Loucy (cell line): ENCODE measurements around the gene TMEM108.

Experiments used
- H2AFZ ChIP-seq: fragments of 200-600 bp; sonication (generic); 2 replicates; pipeline ENCODE4 v1.6.0; 2016; ENCODE audit warnings: antibody characterized with exemption, mild to moderate bottlenecking, low read length, moderate library complexity
- H3F3A ChIP-seq: fragments of 200-600 bp; 2 replicates; pipeline ENCODE4 v1.6.0; 2016; ENCODE audit warnings: antibody characterized with exemption, low read depth, mild to moderate bottlenecking
- H3K27me3 ChIP-seq: fragments of 200-600 bp; sonication (generic); 2 replicates; pipeline ENCODE4 v1.6.1; 2014; ENCODE audit warnings: low read length, mild to moderate bottlenecking; ENCODE audit not compliant: insufficient read depth, poor library complexity, severe bottlenecking
- H3K36me3 ChIP-seq: fragments of 200-600 bp; sonication (generic); 2 replicates; pipeline ENCODE4 v1.6.1; 2016; ENCODE audit warnings: low read length; ENCODE audit not compliant: insufficient read depth
- H3K4me1 ChIP-seq: fragments of 200-600 bp; sonication (generic); 2 replicates; pipeline ENCODE4 v1.5.1; 2014; ENCODE audit warnings: low read length, mild to moderate bottlenecking; ENCODE audit not compliant: insufficient read depth, poor library complexity, severe bottlenecking
- H3K4me2 ChIP-seq: fragments of 200-600 bp; sonication (generic); 2 replicates; pipeline ENCODE4 v1.6.0; 2014; ENCODE audit warnings: antibody characterized with exemption, low read length, low read depth, mild to moderate bottlenecking; ENCODE audit not compliant: poor library complexity, severe bottlenecking
- H3K4me3 ChIP-seq: fragments of 200-600 bp; sonication (generic); 2 replicates; pipeline ENCODE4 v1.5.1; 2014; ENCODE audit warnings: low read length, mild to moderate bottlenecking, mixed read lengths; ENCODE audit not compliant: poor library complexity, severe bottlenecking
- H3K79me2 ChIP-seq: fragments of 200-600 bp; sonication (generic); 2 replicates; pipeline ENCODE4 v1.6.1; 2014; ENCODE audit warnings: low read length; ENCODE audit not compliant: insufficient read depth
- H3K9ac ChIP-seq: fragments of 200-600 bp; sonication (generic); 2 replicates; pipeline ENCODE4 v1.6.0; 2014; ENCODE audit warnings: mild to moderate bottlenecking, low read depth, low read length, moderate library complexity; ENCODE audit not compliant: poor library complexity, severe bottlenecking
- H3K9me2 ChIP-seq: fragments of 200-600 bp; sonication (generic); replicated peaks from 2 replicates; pipeline ENCODE4 v1.6.1; 2016; ENCODE audit warnings: low read depth, low read length, mixed read lengths
- H3K9me3 ChIP-seq: fragments of 200-600 bp; sonication (generic); 2 replicates; pipeline ENCODE4 v1.6.1; 2014; ENCODE audit warnings: mild to moderate bottlenecking, antibody characterized with exemption, low read length, low read depth; ENCODE audit not compliant: insufficient read depth
- H4K20me1 ChIP-seq: fragments of 200-600 bp; sonication (generic); 2 replicates; pipeline ENCODE4 v1.6.0; 2014; ENCODE audit warnings: antibody characterized with exemption, low read length, mild to moderate bottlenecking; ENCODE audit not compliant: insufficient read depth, poor library complexity, severe bottlenecking
- CTCF ChIP-seq: fragments of 200-600 bp; sonication (generic); conservative IDR thresholded peaks from 2 replicates; pipeline ENCODE4 v1.5.1; 2014; ENCODE audit warnings: mild to moderate bottlenecking, antibody characterized with exemption, low read length
- EZH2phosphoT487 ChIP-seq: fragments of 200-600 bp; IDR thresholded peaks from 2 replicates; pipeline ENCODE4 v1.6.1; 2018; ENCODE audit warnings: antibody characterized with exemption, mild to moderate bottlenecking, moderate library complexity, borderline replicate concordance

Gene TMEM108

GRCh38 chr3:133248389-133248788, 210.2 kb downstream of the TMEM108 start:
- no peaks in the 10 kb centered on the region for H3F3A ChIP-seq
- no peaks in the 10 kb centered on the region for H4K20me1 ChIP-seq
- H3K4me3 ChIP-seq = no peak overlapping the region
- H3K9ac ChIP-seq = no peak overlapping the region
- no peaks in the 10 kb centered on the region for H3K9me3 ChIP-seq
- H3K79me2 ChIP-seq = no peaks in the 10 kb centered on the region
- H3K4me2 ChIP-seq = no peak overlapping the region
- no peaks in the 10 kb centered on the region for H3K27me3 ChIP-seq
- H3K9me2 ChIP-seq = no peaks in the 10 kb centered on the region
- TF ChIP-seq CTCF (no peak), EZH2phosphoT487 (no peak)
- no peaks in the 10 kb centered on the region for H3K4me1 ChIP-seq
- H2AFZ ChIP-seq = no peak overlapping the region
- H3K36me3 ChIP-seq = no peaks in the 10 kb centered on the region

GRCh38 chr3:133249490-133249889, 211.3 kb downstream of the TMEM108 start:
- Histone ChIP-seq H3K36me3 (no peaks in the 10 kb centered on the region), H3F3A (no peaks in the 10 kb centered on the region), H3K79me2 (no peaks in the 10 kb centered on the region), H3K4me2 (no peak overlapping the region), H3K9me3 (no peaks in the 10 kb centered on the region), H3K9me2 (no peaks in the 10 kb centered on the region), H2AFZ (no peak overlapping the region), H3K9ac (no peak overlapping the region), H3K27me3 (no peaks in the 10 kb centered on the region), H4K20me1 (no peaks in the 10 kb centered on the region), H3K4me1 (no peaks in the 10 kb centered on the region), H3K4me3 (no peak overlapping the region)
- TF ChIP-seq CTCF = no peak
- TF ChIP-seq EZH2phosphoT487 = no peak

- Histone ChIP-seq H3K9me3 (no peaks in the 10 kb centered on the region), H3F3A (no peaks in the 10 kb centered on the region), H3K4me3 (no peak overlapping the region), H3K79me2 (no peaks in the 10 kb centered on the region), H2AFZ (no peak overlapping the region), H4K20me1 (no peaks in the 10 kb centered on the region), H3K4me2 (no peak overlapping the region), H3K9ac (no peak overlapping the region), H3K36me3 (no peaks in the 10 kb centered on the region), H3K27me3 (no peaks in the 10 kb centered on the region), H3K4me1 (no peaks in the 10 kb centered on the region), H3K9me2 (no peaks in the 10 kb centered on the region)
- TF ChIP-seq EZH2phosphoT487 (no peak), CTCF (no peak)
These were observed 216.0 kb downstream of the TMEM108 start for GRCh38 chr3:133254151-133254550.
